H1 (cell line): ENCODE data around the gene PPP2R2C. TPM values are rescaled to one million over a fixed set of nuclear protein-coding genes. Genes with fewer than 3 reads are reported as not detected.

Experiments used
- CTCF ChIA-PET: fragments of 300-600 bp; sonication (Branson Sonifier 250); formaldehyde crosslinking; loops from one replicate; lab custom pipeline; 2021; ENCODE audit not compliant: partially characterized antibody; lab: Charles Lee
- POLR2A ChIA-PET: fragments of 300-600 bp; sonication (Branson Sonifier 250); formaldehyde crosslinking; loops from one replicate; lab custom pipeline; 2021; ENCODE audit warnings: inconsistent platforms; ENCODE audit not compliant: partially characterized antibody; lab: Charles Lee
- DNase-seq, 2 experiments: peaks; one replicate each; pipeline versions ENCODE4 v3.0.0 to v3.0.0-alpha.2; 2010 to 2022; ENCODE audit warnings: low spot score in 2 of 2, low read depth in 1 of 2, mixed read lengths in 1 of 2
- FAIRE-seq: peaks from 2 replicates; lab custom pipeline; 2011; peaks lifted over from hg19 to GRCh38; lab: Jason Lieb, UNC
- H2AFZ ChIP-seq: 2 replicates; pipeline ENCODE4 v1.8.1; 2012; ENCODE audit warnings: low read length, inconsistent platforms
- H2AK5ac ChIP-seq: 2 replicates; pipeline ENCODE4 v1.6.1; 2013; ENCODE audit warnings: low read depth, low read length
- H2BK120ac ChIP-seq: replicated peaks from 2 replicates; pipeline ENCODE3; 2013; ENCODE audit warnings: low read depth, low read length, inconsistent platforms
- H2BK12ac ChIP-seq: 2 replicates; pipeline ENCODE4 v1.6.1; 2013; ENCODE audit warnings: low read depth, low read length
- H2BK15ac ChIP-seq: 2 replicates; pipeline ENCODE4 v1.6.1; 2013; ENCODE audit warnings: low read length
- H2BK20ac ChIP-seq: 2 replicates; pipeline ENCODE4 v1.6.1; 2013; ENCODE audit warnings: low read length
- H2BK5ac ChIP-seq: 2 replicates; pipeline ENCODE4 v1.6.1; 2013; ENCODE audit warnings: low read depth, low read length
- H3K14ac ChIP-seq: 2 replicates; pipeline ENCODE4 v1.6.1; 2013; ENCODE audit warnings: inconsistent platforms; ENCODE audit not compliant: insufficient read length
- H3K18ac ChIP-seq: 2 replicates; pipeline ENCODE4 v1.6.1; 2013; ENCODE audit warnings: low read length; ENCODE audit errors: extremely low read depth
- H3K23ac ChIP-seq: 2 replicates; pipeline ENCODE4 v1.6.1; 2013; ENCODE audit warnings: inconsistent platforms; ENCODE audit not compliant: insufficient read length
- H3K23me2 ChIP-seq: 2 replicates; pipeline ENCODE4 v1.6.1; 2013; ENCODE audit warnings: low read depth, low read length
- H3K27ac ChIP-seq: 2 replicates; pipeline ENCODE4 v1.6.1; 2011; ENCODE audit warnings: low read depth, low read length, inconsistent platforms
- H3K27me3 ChIP-seq, 4 experiments: replicated peaks in 1 of 4; 1 replicate in 1 of 4; 2 replicates in 3 of 4; pipeline versions ENCODE4 v1.6.1 to v1.8.1; 2011 to 2013; ENCODE audit warnings: low read length in 3 of 4, mild to moderate bottlenecking in 3 of 4, inconsistent platforms in 2 of 4, mixed read lengths in 2 of 4, moderate library complexity in 1 of 4; ENCODE audit not compliant: control insufficient read depth in 3 of 4, insufficient read depth in 3 of 4; ENCODE audit errors: extremely low read depth in 1 of 4
- H3K36me3 ChIP-seq, 4 experiments: 2 replicates each; pipeline versions ENCODE4 v1.6.1 to v1.8.1; 2011 to 2013; ENCODE audit warnings: mild to moderate bottlenecking in 4 of 4, low read length in 3 of 4, moderate library complexity in 2 of 4, control low read depth in 1 of 4, inconsistent platforms in 1 of 4; ENCODE audit not compliant: insufficient read depth in 4 of 4, control insufficient read depth in 2 of 4
- H3K4ac ChIP-seq: replicated peaks from 2 replicates; pipeline ENCODE3; 2013; ENCODE audit warnings: low read length, low read depth, mixed read lengths, inconsistent platforms; ENCODE audit not compliant: insufficient read length
- H3K4me1 ChIP-seq, 4 experiments: replicated peaks in 1 of 4; 1 replicate in 1 of 4; 2 replicates in 3 of 4; pipeline versions ENCODE4 v1.6.1 to v1.8.1; 2011 to 2013; ENCODE audit warnings: low read length in 3 of 4, inconsistent platforms in 2 of 4, mixed read lengths in 1 of 4; ENCODE audit not compliant: insufficient read depth in 4 of 4, control insufficient read depth in 3 of 4
- H3K4me2 ChIP-seq, 2 experiments: 2 replicates each; pipeline versions ENCODE4 v1.6.1 to v1.8.1; 2011 to 2013; ENCODE audit warnings: low read depth in 2 of 2, low read length in 2 of 2, control low read depth in 1 of 2, inconsistent platforms in 1 of 2, mild to moderate bottlenecking in 1 of 2; ENCODE audit not compliant: insufficient read depth in 1 of 2
- H3K4me3 ChIP-seq, 4 experiments: fragments of 200-600, 300-600 bp in 1 of 4; sonication (generic), shearing (Covaris generic), sonication (Bioruptor Twin) in 1 of 4; 2 replicates each; pipeline versions ENCODE4 v1.5.1 to v1.8.1; 2011 to 2016; ENCODE audit warnings: low read length in 4 of 4, low read depth in 3 of 4, control low read depth in 2 of 4, inconsistent platforms in 2 of 4, mild to moderate bottlenecking in 2 of 4, mixed read lengths in 1 of 4, moderate library complexity in 1 of 4; ENCODE audit not compliant: insufficient read depth in 2 of 4; ENCODE audit errors: extremely low read depth in 1 of 4
- H3K56ac ChIP-seq: replicated peaks from 2 replicates; pipeline ENCODE3; 2013; ENCODE audit warnings: low read depth, mild to moderate bottlenecking, mixed read lengths, low read length, inconsistent platforms; ENCODE audit not compliant: insufficient read length
- H3K79me1 ChIP-seq: 2 replicates; pipeline ENCODE4 v1.6.1; 2013; ENCODE audit warnings: low read depth, low read length, control low read depth
- H3K79me2 ChIP-seq, 2 experiments: 2 replicates each; pipeline versions ENCODE4 v1.6.1 to v1.8.1; 2012 to 2013; ENCODE audit warnings: low read length in 2 of 2, mild to moderate bottlenecking in 2 of 2, inconsistent platforms in 1 of 2; ENCODE audit not compliant: insufficient read depth in 2 of 2, control insufficient read depth in 1 of 2
- H3K9ac ChIP-seq, 4 experiments: replicated peaks in 1 of 4; 1 replicate in 1 of 4; 2 replicates in 3 of 4; pipeline versions ENCODE4 v1.6.1 to v1.8.1; 2011 to 2013; ENCODE audit warnings: low read depth in 3 of 4, low read length in 3 of 4, control low read depth in 2 of 4, mild to moderate bottlenecking in 2 of 4, moderate library complexity in 2 of 4, inconsistent platforms in 1 of 4; ENCODE audit errors: extremely low read depth in 1 of 4
- H3K9me3 ChIP-seq, 2 experiments: 2 replicates each; pipeline versions ENCODE4 v1.6.1 to v1.8.1; 2012 to 2013; ENCODE audit warnings: mild to moderate bottlenecking in 2 of 2, moderate library complexity in 2 of 2, control low read depth in 1 of 2, inconsistent platforms in 1 of 2, low read depth in 1 of 2, low read length in 1 of 2, mixed read lengths in 1 of 2; ENCODE audit not compliant: insufficient read depth in 2 of 2
- H4K20me1 ChIP-seq, 2 experiments: replicated peaks in 1 of 2; 2 replicates each; pipeline versions ENCODE3 to v1.8.1; 2011 to 2013; ENCODE audit warnings: inconsistent platforms in 2 of 2, low read length in 2 of 2, mild to moderate bottlenecking in 1 of 2; ENCODE audit not compliant: insufficient read depth in 2 of 2, control insufficient read depth in 1 of 2
- H4K5ac ChIP-seq: 2 replicates; pipeline ENCODE4 v1.6.1; 2013; ENCODE audit warnings: low read length, low read depth, mixed read lengths, inconsistent platforms; ENCODE audit not compliant: insufficient read length
- H4K8ac ChIP-seq: 2 replicates; pipeline ENCODE4 v1.8.0; 2013; ENCODE audit warnings: mild to moderate bottlenecking, moderate library complexity, low read length, inconsistent platforms; ENCODE audit not compliant: insufficient read depth; ENCODE audit errors: extremely low read depth
- H4K91ac ChIP-seq: replicated peaks from 2 replicates; pipeline ENCODE3; 2013; ENCODE audit warnings: low read length, mixed read lengths, inconsistent platforms; ENCODE audit not compliant: insufficient read length
- BRCA1 ChIP-seq: IDR thresholded peaks from 2 replicates; pipeline ENCODE4 v1.6.1; 2012; ENCODE audit warnings: low read depth, low read length, improper control_type of control experiment
- CREB1 ChIP-seq: IDR thresholded peaks from 2 replicates; pipeline ENCODE4 v1.6.1; 2012; ENCODE audit warnings: inconsistent platforms
- PHF8 ChIP-seq: fragments of 200-600 bp; sonication (generic); conservative IDR thresholded peaks from 2 replicates; pipeline ENCODE4 v1.7.1; 2012; ENCODE audit warnings: low read depth, mild to moderate bottlenecking, inconsistent platforms, low read length, moderate library complexity
- RBBP5 ChIP-seq: IDR thresholded peaks from 2 replicates; pipeline ENCODE4 v1.7.1; 2012; ENCODE audit warnings: low read depth, mild to moderate bottlenecking, inconsistent platforms, low read length, moderate library complexity, borderline replicate concordance
- SIRT6 ChIP-seq: IDR thresholded peaks from one replicate; pipeline ENCODE4 v1.7.1; 2012; ENCODE audit warnings: low read length, inconsistent platforms
- SRF ChIP-seq: IDR thresholded peaks from 2 replicates; pipeline ENCODE4 v1.6.1; 2011; ENCODE audit warnings: mild to moderate bottlenecking, low read depth, low read length, moderate library complexity
- WGBS, 2 experiments: shearing (Covaris generic) in 1 of 2; methylation state at CpG; one replicate each; pipeline versions ENCODE4 v1.1.6 to v1.1.7; 2013 to 2015; ENCODE audit warnings: low lambda C conversion rate in 2 of 2, mixed read lengths in 2 of 2, inconsistent platforms in 1 of 2, low coverage in 1 of 2, missing lambda C conversion rate in 1 of 2; ENCODE audit not compliant: insufficient replicate concordance in 2 of 2, insufficient coverage in 1 of 2, insufficient read length in 1 of 2; ENCODE audit errors: extremely low coverage in 1 of 2, missing lambda C conversion rate in 1 of 2; 5-methylcytosine and 5-hydroxymethylcytosine counted together
- polyA plus RNA-seq, 7 experiments: library from polyadenylated mRNA; depleted of rRNA in 3 of 7; stranded (reverse) in 5 of 7; unstranded in 2 of 7; fragments of >200 nt in 5 of 7; fragments of 200-250 nt in 2 of 7; gene quantifications; 1 replicate in 5 of 7; 2 replicates in 1 of 7; 4 replicates in 1 of 7; pipeline versions ENCODE4 v1.2.1 to v1.2.3, GENCODE V29; 2011 to 2013; ENCODE audit warnings: missing spikeins in 2 of 7, mixed read lengths in 2 of 7
- total RNA-seq: library from RNA; stranded (reverse); fragmentation: NEBNext Ultra II Directional; extraction: Animal tissue kit (Norgen Biotek cat#: 25700); gene quantifications from 2 replicates; pipeline ENCODE4 v1.2.1, GENCODE V29; 2021
- TF ChIP-seq, protein P1 (sequence below), 3 experiments: IDR thresholded peaks; 1 replicate in 2 of 3; 2 replicates in 1 of 3; pipeline versions ENCODE4 v1.5.1 to v1.6.1; 2011; ENCODE audit warnings: low read length in 3 of 3, mild to moderate bottlenecking in 3 of 3, inconsistent platforms in 2 of 3, low read depth in 1 of 3, moderate library complexity in 1 of 3; ENCODE audit not compliant: insufficient read depth in 1 of 3; ENCODE audit errors: control extremely low read depth in 1 of 3
- TF ChIP-seq, protein P2 (sequence below): IDR thresholded peaks from 2 replicates; pipeline ENCODE4 v1.6.1; 2012; ENCODE audit warnings: inconsistent platforms
- TF ChIP-seq, protein P3 (sequence below): IDR thresholded peaks from 2 replicates; pipeline ENCODE4 v1.6.1; 2012; ENCODE audit warnings: low read length, inconsistent platforms

PPP2R2C gene
- total and polyA plus RNA-seq, 2 of the 8 experiments (the other 6 are each of a cell fraction or from before 2014, with no cell fraction given): 6.4 TPM

DNA sequence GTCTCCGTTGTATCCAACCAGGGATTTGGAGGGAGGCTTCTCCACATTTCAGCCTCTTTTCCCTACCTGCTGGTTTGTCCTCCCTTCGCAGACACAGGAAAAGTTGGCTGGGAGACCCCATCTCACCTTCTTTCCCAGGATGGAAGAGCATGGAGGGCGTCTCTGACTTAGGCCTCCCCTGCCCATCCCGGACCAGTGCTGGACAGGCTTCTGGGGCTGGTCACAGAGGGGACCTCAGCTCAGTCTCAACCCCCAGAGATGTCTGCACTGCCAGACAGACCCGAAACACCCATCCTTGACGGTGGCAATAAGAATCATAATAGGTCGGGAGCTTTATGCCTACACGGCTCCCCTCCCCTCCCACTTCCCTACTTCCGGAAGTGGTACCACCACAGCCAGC is 201.2 kb downstream of the PPP2R2C start:
- H3K79me2 ChIP-seq: peaks cover 0 to 6% of the 10 kb centered on the region in 2 experiments; a peak in 1 of 4 replicates
- peaks cover 0 to 4% (median 0%) of the 10 kb centered on the region in 4 experiments; a peak in 1 of 7 replicates for H3K27me3 ChIP-seq
- H4K20me1 ChIP-seq: peaks cover 4 to 14% of the 10 kb centered on the region in 2 experiments
- no peak overlapping the region for H2BK120ac ChIP-seq
- H2BK15ac ChIP-seq: no peak overlapping the region
- H3K18ac ChIP-seq: no peak overlapping the region
- no peak overlapping the region for H3K14ac ChIP-seq
- no peak overlapping the region for H4K8ac ChIP-seq
- H2AFZ ChIP-seq: no peak overlapping the region
- DNase-seq (no peak), FAIRE-seq (no peak)
- H3K23ac ChIP-seq: no peak overlapping the region
- no peaks in the 10 kb centered on the region for H3K9me3 ChIP-seq
- WGBS, 2 experiments: 85% methylated on average over 9 of the region's 9 CpGs; no CpG with 5 or more reads in 1 of the 2 experiments
- no peak overlapping the region for H3K56ac ChIP-seq
- ChIA-PET POLR2A (interaction anchor here (0.8 to 1.4 kb wide), 2 partner anchors 14 to 56 kb away, joined by 3 to 4 read pairs; no protein-coding TSS in a partner anchor), CTCF (interaction anchor here (0.6 to 37.7 kb wide), 8 partner anchors 9 to 199 kb away, joined by 3 to 908 read pairs (median 4); no protein-coding TSS in a partner anchor)
- H3K4ac ChIP-seq: no peak overlapping the region
- no peak overlapping the region for H4K91ac ChIP-seq
- H3K27ac ChIP-seq: no peak overlapping the region
- H3K23me2 ChIP-seq: peaks cover 6% of the 10 kb centered on the region; the same call in 1 of the 2 replicates
- no peak overlapping the region for H2BK20ac ChIP-seq
- H3K36me3 ChIP-seq: no peaks in the 10 kb centered on the region
- no peak overlapping the region for H4K5ac ChIP-seq
- H3K4me3 ChIP-seq: no peak overlapping the region
- no peak overlapping the region for H2BK12ac ChIP-seq
- 0 out of 2 replicates have a peak, but pooled peaks cover 2% of the 10 kb centered on the region for H3K79me1 ChIP-seq
- no peak overlapping the region; a peak in 1 of 7 replicates for H3K9ac ChIP-seq
- H3K4me1 ChIP-seq: peaks cover 4 to 22% (median 11%) of the 10 kb centered on the region in 4 experiments
- no peak overlapping the region for H2AK5ac ChIP-seq
- peak overlapping the region in 1 of 2 experiments; percentile 93; a peak in 1 of 4 replicates for H3K4me2 ChIP-seq
- no peak overlapping the region for H2BK5ac ChIP-seq
- TF ChIP-seq BRCA1 (no peak), PHF8 (no peak), RBBP5 (no peak), SIRT6 (no peak), CREB1 (no peak), SRF (no peak)
- TF ChIP-seq, protein P1, sequence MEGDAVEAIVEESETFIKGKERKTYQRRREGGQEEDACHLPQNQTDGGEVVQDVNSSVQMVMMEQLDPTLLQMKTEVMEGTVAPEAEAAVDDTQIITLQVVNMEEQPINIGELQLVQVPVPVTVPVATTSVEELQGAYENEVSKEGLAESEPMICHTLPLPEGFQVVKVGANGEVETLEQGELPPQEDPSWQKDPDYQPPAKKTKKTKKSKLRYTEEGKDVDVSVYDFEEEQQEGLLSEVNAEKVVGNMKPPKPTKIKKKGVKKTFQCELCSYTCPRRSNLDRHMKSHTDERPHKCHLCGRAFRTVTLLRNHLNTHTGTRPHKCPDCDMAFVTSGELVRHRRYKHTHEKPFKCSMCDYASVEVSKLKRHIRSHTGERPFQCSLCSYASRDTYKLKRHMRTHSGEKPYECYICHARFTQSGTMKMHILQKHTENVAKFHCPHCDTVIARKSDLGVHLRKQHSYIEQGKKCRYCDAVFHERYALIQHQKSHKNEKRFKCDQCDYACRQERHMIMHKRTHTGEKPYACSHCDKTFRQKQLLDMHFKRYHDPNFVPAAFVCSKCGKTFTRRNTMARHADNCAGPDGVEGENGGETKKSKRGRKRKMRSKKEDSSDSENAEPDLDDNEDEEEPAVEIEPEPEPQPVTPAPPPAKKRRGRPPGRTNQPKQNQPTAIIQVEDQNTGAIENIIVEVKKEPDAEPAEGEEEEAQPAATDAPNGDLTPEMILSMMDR (IDR thresholded peaks at IDR 0.05; ENCODE audit: control extremely low read depth in 1 of 3, insufficient read depth in 1 of 3, low read depth in 1 of 3, low read length in 3 of 3): no peak
- TF ChIP-seq, protein P2, sequence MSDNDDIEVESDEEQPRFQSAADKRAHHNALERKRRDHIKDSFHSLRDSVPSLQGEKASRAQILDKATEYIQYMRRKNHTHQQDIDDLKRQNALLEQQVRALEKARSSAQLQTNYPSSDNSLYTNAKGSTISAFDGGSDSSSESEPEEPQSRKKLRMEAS: no peak
- TF ChIP-seq, protein P3, sequence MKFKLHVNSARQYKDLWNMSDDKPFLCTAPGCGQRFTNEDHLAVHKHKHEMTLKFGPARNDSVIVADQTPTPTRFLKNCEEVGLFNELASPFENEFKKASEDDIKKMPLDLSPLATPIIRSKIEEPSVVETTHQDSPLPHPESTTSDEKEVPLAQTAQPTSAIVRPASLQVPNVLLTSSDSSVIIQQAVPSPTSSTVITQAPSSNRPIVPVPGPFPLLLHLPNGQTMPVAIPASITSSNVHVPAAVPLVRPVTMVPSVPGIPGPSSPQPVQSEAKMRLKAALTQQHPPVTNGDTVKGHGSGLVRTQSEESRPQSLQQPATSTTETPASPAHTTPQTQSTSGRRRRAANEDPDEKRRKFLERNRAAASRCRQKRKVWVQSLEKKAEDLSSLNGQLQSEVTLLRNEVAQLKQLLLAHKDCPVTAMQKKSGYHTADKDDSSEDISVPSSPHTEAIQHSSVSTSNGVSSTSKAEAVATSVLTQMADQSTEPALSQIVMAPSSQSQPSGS: no peak
